Endothelial cell of umbilical vein (primary cell): ENCODE data around the gene CDHR4. TPM values are rescaled to one million over a fixed set of nuclear protein-coding genes. Genes with fewer than 3 reads are reported as not detected.

Experiments used
- BruUV-seq: library from RNA; stranded (reverse); fragments of 400-500 nt; replicated peaks from 2 replicates; lab custom pipeline; 2021; lab: Mats Ljungman, UMichigan
- CTCF ChIA-PET: fragments of 300-600, 350-600 bp; sonication (Branson Sonifier 250); formaldehyde crosslinking; loops from one replicate; lab custom pipeline; 2021; ENCODE audit warnings: antibody characterized with exemption, inconsistent platforms; lab: Charles Lee
- POLR2A ChIA-PET: fragments of 300-600, 350-600 bp; sonication (Branson Sonifier 250); formaldehyde crosslinking; loops from one replicate; lab custom pipeline; 2021; ENCODE audit warnings: antibody characterized with exemption, inconsistent platforms; lab: Charles Lee
- DNase-seq: peaks from one replicate; pipeline ENCODE4 v3.0.0-alpha.2; 2011; ENCODE audit warnings: low read depth, low spot score
- FAIRE-seq: peaks from 2 replicates; lab custom pipeline; 2011; peaks lifted over from hg19 to GRCh38; lab: Jason Lieb, UNC
- H2AFZ ChIP-seq: 2 replicates; pipeline ENCODE4 v1.6.0; 2012; ENCODE audit warnings: low read depth, low read length, control low read depth, inconsistent platforms
- H3K27ac ChIP-seq: 2 replicates; pipeline ENCODE4 v1.5.1; 2011; ENCODE audit warnings: low read depth, mild to moderate bottlenecking, control low read depth, low read length, moderate library complexity; ENCODE audit not compliant: insufficient read depth
- H3K27me3 ChIP-seq, 2 experiments: 2 replicates each; pipeline versions ENCODE4 v1.6.0 to v1.6.1; 2011; ENCODE audit warnings: low read length in 2 of 2, mixed read lengths in 1 of 2; ENCODE audit not compliant: control insufficient read depth in 2 of 2, insufficient read depth in 2 of 2
- H3K36me3 ChIP-seq, 2 experiments: 2 replicates in 1 of 2; 3 replicates in 1 of 2; pipeline ENCODE4 v1.5.1; 2011; ENCODE audit warnings: low read length in 2 of 2, mild to moderate bottlenecking in 1 of 2, moderate library complexity in 1 of 2; ENCODE audit not compliant: control insufficient read depth in 2 of 2, insufficient read depth in 2 of 2; ENCODE audit errors: extremely low read depth in 1 of 2
- H3K4me1 ChIP-seq: 3 replicates; pipeline ENCODE4 v1.5.1; 2011; ENCODE audit warnings: mild to moderate bottlenecking, low read length; ENCODE audit not compliant: control insufficient read depth, insufficient read depth; ENCODE audit errors: extremely low read depth
- H3K4me2 ChIP-seq: 2 replicates; pipeline ENCODE4 v1.6.1; 2011; ENCODE audit warnings: low read length, control low read depth, mixed read lengths; ENCODE audit not compliant: insufficient read depth
- H3K4me3 ChIP-seq, 3 experiments: fragments of 200-600 bp in 1 of 3; sonication (generic), shearing (Covaris generic) in 1 of 3; replicated peaks in 1 of 3; 2 replicates each; pipeline ENCODE4 v1.5.1; 2011 to 2016; ENCODE audit warnings: control low read depth in 3 of 3, low read length in 3 of 3, mild to moderate bottlenecking in 2 of 3, inconsistent platforms in 1 of 3, low read depth in 1 of 3, moderate library complexity in 1 of 3; ENCODE audit not compliant: insufficient read depth in 1 of 3
- H3K79me2 ChIP-seq: 2 replicates; pipeline ENCODE4 v1.6.0; 2012; ENCODE audit warnings: low read length, inconsistent platforms; ENCODE audit not compliant: control insufficient read depth, insufficient read depth
- H3K9ac ChIP-seq: replicated peaks from 2 replicates; pipeline ENCODE3; 2011; ENCODE audit warnings: low read length, control low read depth; ENCODE audit not compliant: insufficient read depth; ENCODE audit errors: extremely low read depth
- H3K9me1 ChIP-seq: replicated peaks from 3 replicates; pipeline ENCODE4 v1.6.0; 2011; ENCODE audit warnings: mild to moderate bottlenecking, low read length; ENCODE audit not compliant: control insufficient read depth, insufficient read depth; ENCODE audit errors: extremely low read depth
- H3K9me3 ChIP-seq: replicated peaks from 2 replicates; pipeline ENCODE4 v1.5.1; 2012; ENCODE audit warnings: low read length, inconsistent platforms; ENCODE audit not compliant: control insufficient read depth, insufficient read depth
- H4K20me1 ChIP-seq: replicated peaks from 2 replicates; pipeline ENCODE3; 2011; ENCODE audit warnings: mild to moderate bottlenecking, low read length; ENCODE audit not compliant: control insufficient read depth, insufficient read depth; ENCODE audit errors: extremely low read depth
- EZH2 ChIP-seq: IDR thresholded peaks from 2 replicates; pipeline ENCODE4 v1.6.1; 2012; ENCODE audit warnings: borderline replicate concordance, low read depth, mild to moderate bottlenecking, moderate library complexity, low read length, inconsistent platforms; ENCODE audit not compliant: severe bottlenecking
- FOS ChIP-seq: IDR thresholded peaks from 2 replicates; pipeline ENCODE4 v1.6.1; 2011; ENCODE audit warnings: mild to moderate bottlenecking, low read length, moderate library complexity, borderline replicate concordance; ENCODE audit not compliant: insufficient read depth
- GATA2 ChIP-seq: IDR thresholded peaks from 2 replicates; pipeline ENCODE4 v1.7.0; 2011; ENCODE audit warnings: low read depth, mild to moderate bottlenecking, moderate library complexity, mixed read lengths, low read length; ENCODE audit not compliant: insufficient read length, insufficient read depth
- JUN ChIP-seq: IDR thresholded peaks from 2 replicates; pipeline ENCODE4 v1.6.1; 2011; ENCODE audit warnings: borderline replicate concordance, low read depth; ENCODE audit not compliant: insufficient read length, insufficient read depth
- MAX ChIP-seq: IDR thresholded peaks from 2 replicates; pipeline ENCODE4 v1.6.1; 2011; ENCODE audit not compliant: insufficient read depth, insufficient read length
- MYC ChIP-seq: IDR thresholded peaks from one replicate; pipeline ENCODE4 v1.6.1; 2011; ENCODE audit warnings: mild to moderate bottlenecking, low read depth, low read length
- POLR2A ChIP-seq: IDR thresholded peaks from 2 replicates; pipeline ENCODE4 v1.6.1; 2012; ENCODE audit warnings: low read depth, mild to moderate bottlenecking, control low read depth, low read length
- POLR2AphosphoS5 ChIP-seq: IDR thresholded peaks from 2 replicates; pipeline ENCODE4 v1.6.1; 2012; ENCODE audit warnings: low read depth, mild to moderate bottlenecking, control low read depth, low read length, moderate library complexity; ENCODE audit not compliant: insufficient read depth
- dilution Hi-C: fragments of 300-500 bp; cut with MboI; formaldehyde crosslinking; loops from one replicate; pipeline ENCODE4 v1.15.0; 2019; ENCODE audit warnings: low sequenced_read_pairs; ENCODE audit not compliant: extremely low pct_ligation_motif_present
- intact Hi-C: fragments of 100-400 bp; cut with micrococcal nuclease; formaldehyde crosslinking; loops from one replicate; pipeline ENCODE4 v1.10.0; 2022
- polyA plus RNA-seq, 4 experiments: library from polyadenylated mRNA; depleted of rRNA in 3 of 4; stranded (reverse) in 3 of 4; unstranded in 1 of 4; fragments of >200 nt; gene quantifications; 2 replicates each; pipeline versions ENCODE4 v1.2.1 to v1.2.3, GENCODE V29; 2011 to 2012; ENCODE audit warnings: missing spikeins in 1 of 4
- total RNA-seq: library from RNA; stranded (reverse); gene quantifications from 2 replicates; pipeline ENCODE4 v1.2.3, GENCODE V29; 2021
- TF ChIP-seq, protein P1 (sequence below), 2 donors: IDR thresholded peaks; 1 replicate in 1 of 2; 2 replicates in 1 of 2; pipeline ENCODE4 v1.5.1; 2011; ENCODE audit warnings: low read length in 2 of 2, mild to moderate bottlenecking in 2 of 2, moderate library complexity in 2 of 2, control low read depth in 1 of 2, inconsistent platforms in 1 of 2, low read depth in 1 of 2; ENCODE audit not compliant: insufficient read depth in 1 of 2; ENCODE audit errors: extremely low read depth in 1 of 2

The CDHR4 gene
- total and polyA plus RNA-seq, 2 donors (not counting 3 experiments of a cell fraction or from before 2014, with no cell fraction given), result 0.19 TPM; not detected in 1

GRCh38 chr3:49841806-49842205, 42.1 kb upstream of the CDHR4 start:
- H2AFZ ChIP-seq, result no peak overlapping the region
- no peaks in the 10 kb centered on the region for H3K27me3 ChIP-seq
- no peak overlapping the region for H3K4me2 ChIP-seq
- H3K79me2 ChIP-seq, result no peaks in the 10 kb centered on the region
- ChIA-PET POLR2A (no interaction called here), CTCF (interaction anchor here (0.6 to 11.8 kb wide), 21 partner anchors 8 to 384 kb away, joined by 3 to 545 read pairs (median 4); partner anchors contain the start of genes CDHR4, INKA1, MON1A and MST1R)
- dilution Hi-C loops, result no loop called here
- H3K27ac ChIP-seq, result no peak overlapping the region
- H3K9me3 ChIP-seq, result no peaks in the 10 kb centered on the region
- no peaks in the 10 kb centered on the region for H3K9me1 ChIP-seq
- TF ChIP-seq MYC (no peak), EZH2 (no peak), POLR2A (no peak), JUN (no peak), GATA2 (no peak), MAX (no peak), FOS (no peak), POLR2AphosphoS5 (no peak)
- TF ChIP-seq, protein P1, sequence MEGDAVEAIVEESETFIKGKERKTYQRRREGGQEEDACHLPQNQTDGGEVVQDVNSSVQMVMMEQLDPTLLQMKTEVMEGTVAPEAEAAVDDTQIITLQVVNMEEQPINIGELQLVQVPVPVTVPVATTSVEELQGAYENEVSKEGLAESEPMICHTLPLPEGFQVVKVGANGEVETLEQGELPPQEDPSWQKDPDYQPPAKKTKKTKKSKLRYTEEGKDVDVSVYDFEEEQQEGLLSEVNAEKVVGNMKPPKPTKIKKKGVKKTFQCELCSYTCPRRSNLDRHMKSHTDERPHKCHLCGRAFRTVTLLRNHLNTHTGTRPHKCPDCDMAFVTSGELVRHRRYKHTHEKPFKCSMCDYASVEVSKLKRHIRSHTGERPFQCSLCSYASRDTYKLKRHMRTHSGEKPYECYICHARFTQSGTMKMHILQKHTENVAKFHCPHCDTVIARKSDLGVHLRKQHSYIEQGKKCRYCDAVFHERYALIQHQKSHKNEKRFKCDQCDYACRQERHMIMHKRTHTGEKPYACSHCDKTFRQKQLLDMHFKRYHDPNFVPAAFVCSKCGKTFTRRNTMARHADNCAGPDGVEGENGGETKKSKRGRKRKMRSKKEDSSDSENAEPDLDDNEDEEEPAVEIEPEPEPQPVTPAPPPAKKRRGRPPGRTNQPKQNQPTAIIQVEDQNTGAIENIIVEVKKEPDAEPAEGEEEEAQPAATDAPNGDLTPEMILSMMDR (IDR thresholded peaks at IDR 0.05; ENCODE audit: extremely low read depth in 1 of 2, insufficient read depth in 1 of 2, low read depth in 1 of 2, low read length in 2 of 2), result no peak
- DNase-seq, result no peak
- no peak overlapping the region for H3K9ac ChIP-seq
- intact Hi-C loops, result loop anchor here (1.0 to 2.0 kb wide), 2 partner anchors 64 to 251 kb away; no protein-coding TSS in a partner anchor
- no peak for FAIRE-seq
- H4K20me1 ChIP-seq, result no peaks in the 10 kb centered on the region
- H3K4me3 ChIP-seq, result no peak overlapping the region
- no TSS peak for BruUV-seq
- peaks cover 15% of the 10 kb centered on the region for H3K4me1 ChIP-seq
- H3K36me3 ChIP-seq, result peaks cover 0 to 2% of the 10 kb centered on the region in 2 experiments
